Measurements from ENCODE around the gene PHGDH. TPM values are rescaled to one million over a fixed set of nuclear protein-coding genes. Genes with fewer than 3 reads are reported as not detected.
A peak's percentile ranks its signal among the peaks of the same experiment; 100 is the strongest.

Gene PHGDH
- polyA plus RNA-seq, 3 donors: 235 to 284 (median 265) TPM

GRCh38 chr1:119740896-119741780 lies 29.4 kb downstream of the PHGDH start:
- DNase-seq (ENCODE audit: extremely low read depth in 1 of 11, low read depth in 9 of 11, low spot score in 4 of 11): no peak

GRCh38 chr1:119742202-119742601 lies 30.5 kb downstream of the PHGDH start:
- no peak for DNase-seq (ENCODE audit: extremely low read depth in 1 of 11, low read depth in 9 of 11, low spot score in 4 of 11)

- no peak for DNase-seq (ENCODE audit: extremely low read depth in 1 of 11, low read depth in 9 of 11, low spot score in 4 of 11)
Observed at GRCh38 chr1:119742677-119743076, 30.9 kb downstream of the PHGDH start.

- no peak for DNase-seq (ENCODE audit: extremely low read depth in 1 of 11, low read depth in 9 of 11, low spot score in 4 of 11)
Observed at GRCh38 chr1:119743308-119743707, 31.6 kb downstream of the PHGDH start.

GRCh38 chr1:119743776-119744597 lies 32.3 kb downstream of the PHGDH start:
- DNase-seq (ENCODE audit: extremely low read depth in 1 of 11, low read depth in 9 of 11, low spot score in 4 of 11): peak; percentile 40 to 77 (median 67)

GRCh38 chr1:119744598-119744942 lies 32.8 kb downstream of the PHGDH start:
- DNase-seq (ENCODE audit: extremely low read depth in 1 of 11, low read depth in 9 of 11, low spot score in 4 of 11): no peak

GRCh38 chr1:119745034-119745433 lies 33.3 kb downstream of the PHGDH start:
- DNase-seq (ENCODE audit: extremely low read depth in 1 of 11, low read depth in 9 of 11, low spot score in 4 of 11): no peak

- no peak for DNase-seq (ENCODE audit: extremely low read depth in 1 of 11, low read depth in 9 of 11, low spot score in 4 of 11)
Observed at GRCh38 chr1:119747451-119747850, 35.7 kb downstream of the PHGDH start.

GRCh38 chr1:119748040-119748439 lies 36.3 kb downstream of the PHGDH start:
- DNase-seq (ENCODE audit: extremely low read depth in 1 of 11, low read depth in 9 of 11, low spot score in 4 of 11): no peak

- DNase-seq (ENCODE audit: extremely low read depth in 1 of 11, low read depth in 9 of 11, low spot score in 4 of 11): no peak
Observed at GRCh38 chr1:119752592-119752991, 40.9 kb downstream of the PHGDH start.

- no peak for DNase-seq (ENCODE audit: extremely low read depth in 1 of 11, low read depth in 9 of 11, low spot score in 4 of 11)
Observed at GRCh38 chr1:119758584-119758983, 46.9 kb downstream of the PHGDH start.

GRCh38 chr1:119762409-119762808 lies 50.7 kb downstream of the PHGDH start:
- DNase-seq (ENCODE audit: extremely low read depth in 1 of 11, low read depth in 9 of 11, low spot score in 4 of 11): no peak

- DNase-seq (ENCODE audit: extremely low read depth in 1 of 11, low read depth in 9 of 11, low spot score in 4 of 11): no peak
Observed at GRCh38 chr1:119762953-119763352, 51.2 kb downstream of the PHGDH start.

GRCh38 chr1:119764220-119764619 lies 52.5 kb downstream of the PHGDH start:
- no peak for DNase-seq (ENCODE audit: extremely low read depth in 1 of 11, low read depth in 9 of 11, low spot score in 4 of 11)

- DNase-seq (ENCODE audit: extremely low read depth in 1 of 11, low read depth in 9 of 11, low spot score in 4 of 11): no peak
Observed at GRCh38 chr1:119766374-119766794, 54.6 kb downstream of the PHGDH start.

- DNase-seq (ENCODE audit: extremely low read depth in 1 of 11, low read depth in 9 of 11, low spot score in 4 of 11): no peak
Observed at GRCh38 chr1:119767486-119767885, 55.8 kb downstream of the PHGDH start.

- DNase-seq (ENCODE audit: extremely low read depth in 1 of 11, low read depth in 9 of 11, low spot score in 4 of 11): no peak
Observed at GRCh38 chr1:119768778-119769177, 57.0 kb downstream of the PHGDH start, which contains the start of gene HMGCS2. Gene HMGCS2 (minus strand): TSS chr1:119768905. CDS start chr1:119768844, 61 bp downstream.

- no peak for DNase-seq (ENCODE audit: extremely low read depth in 1 of 11, low read depth in 9 of 11, low spot score in 4 of 11)
Observed at GRCh38 chr1:119771016-119771415, 59.3 kb downstream of the PHGDH start.

- DNase-seq (ENCODE audit: extremely low read depth in 1 of 11, low read depth in 9 of 11, low spot score in 4 of 11): no peak
Observed at GRCh38 chr1:119771770-119772169, 60.0 kb downstream of the PHGDH start.

GRCh38 chr1:119772298-119772697 lies 60.6 kb downstream of the PHGDH start:
- DNase-seq (ENCODE audit: extremely low read depth in 1 of 11, low read depth in 9 of 11, low spot score in 4 of 11): no peak
